HG02840 (cell line): ENCODE measurements around the gene CNFN.

Experiments
- ATAC-seq: cut with Tn5 transposase; IDR thresholded peaks from one replicate; pipeline ENCODE4 v1.9.1; 2021; ENCODE audit warnings: mild to moderate bottlenecking, moderate library complexity, moderate number of reproducible peaks; ENCODE audit not compliant: unreplicated experiment, low FRiP score

Gene CNFN, protein sequence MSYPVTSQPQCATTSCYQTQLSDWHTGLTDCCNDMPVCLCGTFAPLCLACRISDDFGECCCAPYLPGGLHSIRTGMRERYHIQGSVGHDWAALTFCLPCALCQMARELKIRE

DNA sequence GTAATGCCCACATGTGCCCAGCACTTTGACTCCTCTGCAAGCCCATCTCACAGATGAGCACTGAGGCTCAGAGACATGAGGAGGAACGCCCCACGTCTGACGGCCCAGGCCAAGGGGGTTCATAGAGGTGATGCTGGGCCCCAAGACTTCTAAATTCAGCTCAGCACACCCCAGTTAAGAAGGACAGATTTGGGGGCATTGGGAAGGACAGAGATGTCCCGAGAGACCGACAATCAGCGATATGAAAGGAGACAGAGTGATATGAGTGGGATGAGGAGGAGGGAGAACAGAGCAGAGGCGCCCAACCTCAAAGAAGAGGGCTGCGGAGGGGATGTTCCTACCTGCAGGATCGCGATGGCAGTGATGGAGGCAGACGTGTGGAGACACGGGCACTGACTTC, at the start of gene CNFN:
Gene CNFN, minus strand, starts transcription at position 399 of the 400 bp plus-strand sequence. CDS start 1,260 bp downstream, outside the sequence.
- ATAC-seq: no peak

DNA sequence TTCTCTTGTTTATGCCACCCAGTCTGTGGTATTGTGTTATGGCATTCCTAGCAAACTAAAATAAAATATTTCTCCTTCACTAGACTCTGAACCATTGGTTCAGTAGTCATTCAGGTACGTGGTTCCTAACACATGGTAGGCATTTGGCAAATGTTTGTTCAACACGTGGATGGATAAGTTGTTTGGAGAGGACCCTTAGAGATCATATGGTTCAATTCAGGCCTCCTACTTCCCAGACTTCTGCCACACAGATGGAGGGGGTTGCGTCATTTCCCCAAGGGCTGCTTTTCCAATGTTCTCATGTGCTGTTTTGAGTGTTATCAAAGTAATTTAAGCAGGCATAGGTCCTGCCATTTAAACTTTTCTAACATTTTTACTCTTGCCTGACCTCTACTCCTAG, 45.9 kb upstream of the CNFN start:
- ATAC-seq: no peak

DNA sequence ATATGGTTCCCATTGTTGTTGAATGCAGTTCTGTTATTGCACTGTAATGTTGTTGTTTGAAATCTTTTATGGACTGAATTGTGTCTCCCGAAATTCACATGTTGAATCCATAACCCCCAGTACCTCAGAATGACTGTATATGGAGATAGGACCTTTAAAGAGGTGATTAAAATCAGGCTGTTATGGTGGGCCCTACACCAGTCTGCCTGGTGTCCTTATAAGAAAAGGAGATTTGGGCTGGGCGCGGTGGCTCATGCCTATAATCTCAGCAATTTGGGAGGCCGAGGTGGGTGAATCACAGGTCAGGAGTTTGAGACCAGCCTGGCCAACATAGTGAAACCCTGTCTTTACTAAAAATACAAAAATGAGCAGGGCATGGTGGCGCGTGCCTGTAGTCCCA, 45.2 kb upstream of the CNFN start:
- no peak for ATAC-seq

DNA sequence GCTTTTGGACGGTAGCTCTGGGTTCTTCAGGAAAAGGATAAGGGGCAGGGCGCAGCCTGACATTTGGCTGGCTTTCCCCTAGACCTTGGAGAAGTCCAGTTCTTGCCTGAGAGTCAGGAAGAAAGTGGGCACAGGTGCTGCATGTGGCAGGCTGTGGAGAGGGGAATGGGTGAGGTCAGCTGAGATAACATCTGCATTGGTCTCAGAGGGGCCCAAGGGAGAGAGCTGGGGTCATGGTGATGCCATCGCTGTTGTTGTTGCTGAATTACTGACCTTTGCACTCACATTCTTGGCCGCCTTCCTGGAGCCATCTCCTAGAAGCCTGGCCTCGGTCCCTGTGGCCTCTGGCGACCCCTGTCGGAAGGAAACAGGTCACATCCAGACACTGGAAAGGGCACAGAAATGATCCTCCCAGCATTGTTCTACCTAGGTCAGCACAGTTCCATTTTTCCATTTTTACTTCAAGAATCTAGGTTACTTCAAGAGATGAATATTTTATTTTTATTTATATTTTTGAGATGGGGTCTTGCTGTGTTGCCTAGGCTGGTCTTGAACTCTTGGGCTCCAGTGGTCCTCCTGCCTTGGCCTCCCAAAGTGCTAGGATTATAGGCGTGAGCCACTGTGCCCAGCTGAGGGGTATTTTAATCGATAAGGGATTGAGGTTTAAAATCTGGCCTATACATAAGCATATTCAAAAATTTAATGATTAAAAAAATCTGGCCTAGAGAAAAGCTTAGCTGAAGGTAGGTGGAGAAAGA, 43.6 kb upstream of the CNFN start:
- ATAC-seq: no peak

DNA sequence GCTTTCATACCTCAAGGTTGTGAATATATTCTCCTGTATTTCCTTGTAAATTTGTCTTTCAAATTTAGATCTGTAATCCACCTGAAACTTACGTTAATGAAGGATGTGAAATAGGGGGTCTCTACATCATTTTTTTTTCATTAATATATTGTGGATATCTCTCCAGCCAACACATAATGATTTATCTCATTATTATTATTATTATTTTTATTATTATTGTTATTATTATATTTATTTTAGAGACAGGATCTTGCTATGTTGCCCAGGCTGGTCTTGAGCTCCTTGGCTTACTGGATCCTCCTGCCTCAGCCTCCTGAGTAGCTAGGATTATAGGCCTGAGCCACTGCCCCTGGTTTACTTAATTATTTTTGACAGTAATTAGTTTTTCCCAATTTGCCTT, 41.4 kb upstream of the CNFN start:
- no peak for ATAC-seq

DNA sequence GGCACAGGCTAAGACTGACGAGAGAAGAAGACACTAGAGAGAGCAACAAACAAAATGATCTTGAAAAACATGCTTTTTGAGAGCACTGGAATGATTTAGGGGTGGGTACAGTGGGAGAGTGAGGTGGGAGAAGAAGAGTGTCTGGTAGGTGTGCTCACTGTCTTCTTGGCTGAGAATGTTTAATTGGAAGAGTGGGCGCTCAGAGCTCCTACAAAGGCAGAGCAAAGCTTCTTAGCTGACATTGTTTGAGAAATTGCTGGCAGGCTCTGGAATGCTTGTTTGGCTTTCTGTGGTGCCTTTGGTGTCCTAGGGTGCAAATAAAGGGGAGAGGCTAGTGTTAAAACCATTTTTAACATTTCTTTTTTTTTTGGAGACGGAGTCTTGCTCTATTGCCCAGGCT, 38.6 kb upstream of the CNFN start:
- ATAC-seq: no peak

DNA sequence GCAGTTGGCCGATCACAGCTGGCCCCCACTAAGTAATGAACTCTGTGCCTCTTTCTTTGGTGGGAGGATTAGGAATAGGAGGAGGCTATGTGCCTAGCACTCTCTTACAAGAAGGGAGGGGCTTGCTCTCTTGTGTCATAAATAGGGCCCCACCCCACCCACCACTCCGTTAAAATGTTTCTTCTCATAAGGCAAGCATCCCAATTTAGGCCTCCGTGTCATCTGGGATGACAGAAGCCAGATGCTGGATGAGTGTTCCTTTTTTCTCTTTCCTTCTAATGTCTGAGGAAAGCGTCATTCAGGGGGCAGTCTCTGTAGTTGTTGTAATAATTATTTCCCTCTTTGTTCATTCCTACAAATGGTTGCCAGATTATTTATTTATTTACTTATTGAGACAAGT, 37.2 kb upstream of the CNFN start, which contains the start of gene LIPE:
Gene LIPE, minus strand, starts transcription at position 76 of the 400 bp plus-strand sequence. CDS start 239 bp downstream, outside the sequence.
- no peak for ATAC-seq

DNA sequence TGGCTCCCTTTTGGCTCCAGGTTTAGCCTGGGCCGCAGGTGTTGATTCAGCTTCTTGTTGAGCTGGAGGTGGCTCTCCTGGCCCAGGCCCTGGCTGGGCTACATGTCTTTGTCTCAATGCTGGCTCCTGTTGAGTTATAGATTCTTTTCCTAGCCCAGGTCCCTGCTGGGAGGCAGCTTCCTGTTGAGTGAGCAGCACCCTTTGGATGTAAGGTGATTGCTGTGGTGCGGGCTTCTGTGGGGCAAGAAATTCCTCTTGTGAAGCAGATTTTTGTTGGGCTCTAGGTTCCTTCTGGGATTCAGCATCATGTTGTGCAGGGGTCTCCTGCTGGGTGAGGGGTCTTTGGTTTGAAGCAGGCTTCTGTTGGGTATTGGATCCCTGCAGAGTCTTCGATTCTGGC, 36.5 kb upstream of the CNFN start:
- ATAC-seq: no peak

DNA sequence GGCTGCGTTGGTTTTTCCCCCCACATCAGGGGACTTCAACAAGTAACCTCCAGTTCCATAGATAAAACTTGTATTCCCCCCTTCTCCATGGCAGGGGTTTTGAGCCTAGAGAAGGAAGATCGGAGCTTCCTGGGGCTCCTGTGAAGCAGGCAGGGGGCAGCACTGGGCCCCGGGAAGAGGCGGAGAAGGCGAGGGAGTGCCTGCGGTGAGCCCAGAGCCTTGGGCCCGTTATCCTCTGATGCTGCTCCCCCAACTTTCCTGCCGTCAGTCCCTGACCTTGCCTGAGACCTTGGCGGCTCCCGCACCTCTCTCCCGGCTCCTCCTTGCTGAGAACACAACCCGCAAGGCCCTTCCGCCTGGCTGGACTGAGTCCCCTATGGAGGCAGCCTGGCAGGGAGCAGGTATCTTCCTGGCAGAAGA, 34.6 kb upstream of the CNFN start:
- ATAC-seq: no peak

DNA sequence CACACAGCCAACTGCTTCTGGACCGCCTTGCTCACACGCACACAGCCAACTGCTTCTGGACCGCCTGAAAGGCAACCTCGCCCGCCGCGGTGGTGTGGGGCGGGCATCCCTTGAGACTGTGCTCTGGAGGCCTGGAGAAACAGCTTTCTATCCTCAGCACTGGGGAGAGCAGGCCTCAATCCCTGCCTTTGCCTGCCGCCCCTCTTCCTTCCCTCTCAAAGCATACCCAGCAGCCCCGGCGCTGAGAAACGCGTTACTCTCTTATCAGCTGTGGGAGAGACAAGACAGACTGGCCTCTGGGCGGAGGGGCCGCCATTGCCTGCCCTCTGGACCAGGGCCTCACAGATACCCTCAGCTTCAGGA, 34.2 kb upstream of the CNFN start:
- no peak for ATAC-seq

DNA sequence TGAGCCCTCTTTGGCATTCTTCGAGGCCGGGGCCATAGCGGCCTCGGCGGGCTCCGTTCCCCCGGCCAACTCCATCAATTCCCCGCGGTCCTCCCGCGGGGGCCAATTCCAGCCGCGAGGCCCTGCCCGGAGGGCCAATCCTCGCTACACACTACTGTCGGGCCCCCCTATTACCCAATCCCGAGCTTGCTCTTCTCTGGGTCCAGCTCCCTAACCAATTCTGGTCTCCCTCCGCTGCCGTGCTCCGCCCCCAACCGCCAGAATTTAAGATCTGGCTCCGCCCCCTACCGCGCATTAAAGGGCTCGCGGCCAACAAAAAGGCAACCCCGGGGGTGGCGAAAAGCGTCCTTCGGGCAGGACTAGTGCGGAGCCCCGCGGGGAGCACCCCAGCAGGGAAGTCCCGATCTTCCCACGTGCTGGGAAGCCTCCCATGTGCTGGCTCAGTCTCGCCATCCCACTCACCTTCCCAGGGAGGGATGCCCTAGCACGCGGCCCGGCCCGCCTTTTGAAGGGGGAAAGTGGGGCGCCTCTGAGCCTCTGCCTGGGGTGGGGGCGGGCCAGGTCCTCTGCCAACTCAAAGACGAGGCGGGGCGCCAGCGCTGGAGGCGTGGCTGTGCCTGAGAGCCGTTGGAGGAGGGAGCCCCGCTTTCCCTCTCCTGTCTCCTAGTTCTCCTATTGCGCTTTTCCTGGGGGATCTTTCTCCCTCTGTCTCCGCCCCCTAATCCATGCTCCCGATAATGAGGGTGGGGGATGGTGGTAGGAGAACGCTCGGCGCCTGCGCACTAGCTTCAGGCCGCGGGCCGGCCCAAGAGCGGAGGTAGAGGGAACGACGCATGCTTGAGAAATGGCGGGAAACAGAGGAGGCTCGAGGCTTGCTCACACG, 33.6 kb upstream of the CNFN start:
- ATAC-seq: peak; percentile 86

DNA sequence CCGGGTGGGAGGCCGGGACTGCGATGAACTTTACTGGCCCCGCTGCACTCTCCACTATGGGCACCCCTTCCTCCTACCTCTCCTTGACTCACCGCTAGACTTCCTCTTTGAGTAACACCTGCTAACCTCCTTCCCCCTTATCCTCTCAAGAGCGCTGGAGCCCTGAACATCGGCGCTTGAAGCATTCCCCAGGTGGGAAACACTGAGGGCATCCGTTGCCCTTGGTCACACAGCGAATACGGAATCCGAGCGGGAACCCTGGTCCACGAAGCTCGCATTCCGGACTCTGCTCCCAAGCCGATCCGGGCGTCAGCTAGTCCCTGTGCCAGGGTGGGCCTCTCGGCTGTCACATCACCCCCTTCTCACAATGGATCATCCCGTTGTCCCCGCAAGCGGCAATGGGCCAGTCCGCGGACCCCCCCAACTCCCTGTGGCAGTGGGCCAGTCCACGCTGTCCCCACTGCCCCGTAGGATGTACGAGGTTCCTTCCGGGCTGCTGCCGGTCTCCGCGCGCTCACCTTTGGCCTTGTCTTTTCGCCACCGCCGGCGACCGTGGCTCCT, 32.9 kb upstream of the CNFN start:
- ATAC-seq: peak; percentile 32

DNA sequence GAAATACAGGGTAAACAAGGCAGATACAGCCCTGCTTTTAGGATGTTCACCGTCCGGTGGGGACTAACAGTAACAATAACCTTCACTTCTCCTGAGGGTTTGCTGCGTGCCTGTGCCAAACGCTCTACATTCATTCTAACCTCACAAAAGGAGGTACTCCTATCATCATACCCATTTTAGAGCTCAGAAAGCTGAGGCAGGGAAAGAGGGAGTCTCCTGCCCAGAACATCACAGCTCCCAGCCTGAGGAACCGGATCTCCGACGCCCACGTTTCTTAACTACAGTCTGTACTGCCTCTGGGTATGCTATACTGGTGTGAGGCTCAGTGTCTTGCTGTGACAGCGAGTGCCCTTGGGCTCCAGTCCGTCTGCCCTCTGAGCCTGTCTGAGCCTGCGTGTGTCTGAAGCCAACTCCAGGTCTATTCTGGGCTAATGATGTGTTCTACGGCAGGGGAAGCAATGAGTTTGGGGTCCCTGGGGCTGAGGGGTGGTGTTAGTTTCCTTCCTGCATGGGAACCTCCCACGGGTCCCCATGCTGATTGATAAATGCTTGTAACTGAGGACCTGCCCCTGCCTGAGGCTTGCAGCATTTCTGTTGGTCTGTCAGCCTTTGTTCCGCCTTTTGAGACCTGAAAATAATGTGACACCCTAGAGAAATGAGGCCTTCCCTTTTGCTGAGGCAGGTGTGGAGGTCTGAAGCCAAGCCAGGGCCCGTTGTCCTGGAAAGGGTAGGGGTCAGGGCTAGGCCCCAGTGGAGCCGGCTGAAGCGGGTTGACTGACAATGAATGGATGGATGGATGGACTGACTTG, 32.2 kb upstream of the CNFN start:
- peak; percentile 14 for ATAC-seq

DNA sequence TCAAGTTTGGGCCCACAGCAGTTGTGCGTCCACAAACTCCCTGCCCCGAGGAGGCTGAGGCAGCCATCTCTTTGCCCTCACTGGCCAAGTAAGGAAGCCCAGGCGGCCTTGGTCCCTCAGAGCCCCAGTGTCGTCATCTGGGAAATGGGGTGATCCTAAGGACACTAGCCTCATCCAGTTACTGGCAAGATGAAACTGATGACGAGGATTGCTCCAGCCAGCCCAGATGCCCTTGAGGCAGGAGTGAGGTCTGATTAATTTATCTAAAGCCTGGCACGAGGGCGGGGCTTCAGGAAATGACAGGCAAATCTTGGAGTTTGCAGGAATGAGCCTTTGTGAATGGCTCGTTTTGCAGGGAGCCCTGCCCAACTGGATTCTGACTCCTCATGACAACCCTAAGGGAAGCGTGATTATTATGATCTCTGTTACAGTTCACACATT, 31.5 kb upstream of the CNFN start:
- no peak for ATAC-seq

DNA sequence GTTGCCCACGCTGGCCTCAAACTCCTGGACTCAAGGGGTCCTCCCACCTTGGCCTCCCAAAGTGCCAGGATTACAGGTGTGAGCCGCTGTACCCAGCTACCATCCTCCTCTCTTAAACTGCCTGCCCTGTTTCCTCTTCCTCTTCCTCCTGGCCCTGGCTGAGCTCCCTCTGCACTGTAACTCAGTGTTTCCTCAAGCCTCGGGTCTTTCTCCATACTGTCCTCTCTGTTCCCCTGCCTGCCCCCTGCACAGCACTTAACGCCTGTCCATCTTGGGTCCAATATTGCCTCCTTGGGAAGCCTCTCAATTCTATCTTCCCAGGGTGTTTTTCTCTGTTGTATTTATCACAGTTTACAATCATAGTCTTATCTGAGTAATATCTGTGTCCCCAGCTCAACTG, 31.0 kb upstream of the CNFN start:
- no peak for ATAC-seq

DNA sequence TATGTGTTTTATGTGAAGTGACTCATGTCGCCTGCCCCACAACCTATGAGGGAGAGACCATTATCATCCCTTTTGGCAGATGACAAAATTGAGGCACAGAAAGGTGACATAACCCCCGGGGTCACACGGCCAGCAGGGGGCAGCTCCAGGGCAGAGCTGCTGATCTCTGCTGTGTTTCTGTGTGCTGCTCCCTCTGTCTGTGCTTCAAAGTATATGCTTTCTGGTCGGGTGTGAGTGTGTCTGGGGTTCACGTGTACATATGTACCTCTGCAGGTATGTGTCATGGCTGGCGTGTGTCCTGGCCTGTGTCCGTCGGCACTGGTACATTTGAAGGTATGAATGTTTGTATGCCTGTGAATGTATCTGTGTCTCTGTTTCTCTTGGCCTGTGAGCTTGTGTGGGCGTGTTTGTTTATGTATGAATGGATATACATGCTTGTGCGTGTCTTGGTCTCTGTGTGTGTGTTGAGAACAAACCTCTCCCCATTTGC, 30.0 kb upstream of the CNFN start:
- no peak for ATAC-seq

DNA sequence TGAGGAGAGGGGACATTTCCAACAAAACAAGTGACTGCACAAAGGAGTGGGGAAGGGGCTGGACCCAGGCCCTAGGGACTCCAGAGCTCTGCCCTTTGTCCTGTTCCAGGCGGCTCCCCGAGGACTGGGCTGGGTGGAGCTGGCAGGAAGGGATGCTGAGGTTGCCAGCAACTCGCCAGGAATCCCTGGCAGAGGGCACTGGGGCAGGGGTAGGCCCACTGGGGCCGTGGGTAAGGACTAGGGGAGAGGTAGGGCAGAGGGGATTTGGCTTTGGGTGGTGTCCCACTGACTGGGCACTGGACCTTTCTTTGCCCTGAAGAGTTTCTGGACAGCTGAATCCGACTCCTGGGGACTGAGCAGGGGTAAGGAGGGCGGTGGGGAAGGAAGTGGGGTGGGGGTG, 29.2 kb upstream of the CNFN start:
- no peak for ATAC-seq

DNA sequence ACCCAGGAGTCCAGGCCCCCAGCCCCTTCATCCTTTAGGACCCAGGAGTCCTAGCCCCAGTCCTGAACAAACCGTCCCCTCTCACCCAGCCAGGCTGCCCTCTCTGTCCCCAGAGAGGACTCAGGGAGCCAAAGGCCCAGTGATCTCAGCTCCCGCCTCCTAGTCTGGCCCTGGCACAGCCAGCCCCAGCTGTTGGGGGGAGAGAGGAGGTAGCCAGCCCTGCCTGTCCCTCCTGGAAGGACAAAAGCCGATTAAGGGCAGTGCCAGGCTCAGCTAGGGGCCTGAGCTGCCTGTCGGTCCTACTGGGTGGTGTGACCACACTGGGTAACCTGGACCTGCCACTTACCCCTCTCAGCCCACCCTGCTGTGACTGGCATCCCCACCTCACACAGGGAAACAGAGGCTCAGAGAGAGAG, 22.6 kb upstream of the CNFN start:
- ATAC-seq: no peak

DNA sequence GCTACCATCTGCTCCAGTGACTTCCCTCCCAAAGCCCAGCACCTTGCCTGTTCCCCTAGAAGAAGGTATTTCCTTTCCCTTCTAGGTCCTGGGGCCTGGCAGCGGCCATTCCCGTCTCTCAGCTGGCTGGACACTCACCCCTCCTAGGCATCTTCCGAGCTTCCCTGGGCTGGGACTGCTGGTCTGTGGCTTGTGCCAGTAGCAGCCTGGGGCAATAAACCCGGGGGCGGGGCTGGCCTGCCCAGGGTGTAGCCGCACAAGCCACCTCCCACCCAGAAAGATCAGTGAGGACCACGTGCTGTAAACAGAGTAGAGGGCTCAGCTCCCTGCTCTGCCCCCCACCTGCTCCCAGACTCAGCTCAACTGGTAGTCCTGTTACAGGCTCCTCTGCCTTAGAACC, 22.1 kb upstream of the CNFN start:
- ATAC-seq: no peak

DNA sequence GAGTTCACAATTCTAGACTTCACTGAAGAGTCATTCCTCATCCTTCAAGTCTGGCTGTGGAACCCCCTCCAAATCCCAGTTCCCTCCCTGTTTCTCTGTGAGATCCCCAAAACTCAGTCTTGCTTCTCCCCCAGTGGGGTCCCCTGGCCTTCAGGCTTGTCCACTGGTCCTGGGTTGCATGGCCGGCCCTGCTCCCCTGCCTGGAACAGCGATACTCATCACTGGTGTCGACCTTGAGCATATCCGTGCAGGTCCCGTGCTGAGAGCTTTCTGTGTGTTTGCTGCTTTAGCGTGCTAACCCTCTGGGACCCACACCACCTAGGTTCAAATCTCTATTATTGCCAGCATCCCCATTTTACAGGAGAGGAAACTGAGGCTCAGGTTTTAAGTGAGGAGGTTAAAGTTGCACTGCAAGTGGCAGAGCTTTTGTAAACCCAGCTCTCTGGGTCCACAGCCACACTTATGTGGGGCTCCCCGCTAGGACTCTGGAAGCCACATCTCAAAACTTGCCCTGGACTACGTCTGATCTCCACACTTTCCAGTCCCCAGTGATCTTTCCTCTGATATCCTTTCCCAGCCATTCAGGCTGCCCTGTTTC, 21.6 kb upstream of the CNFN start:
- no peak for ATAC-seq
